22Rv1 (cell line): ENCODE results near the gene ATP1B2.

Source experiments
- ZFX ChIP-seq: fragments of 450-650 bp; IDR thresholded peaks from 2 replicates; pipeline ENCODE4 v1.6.1; 2017; ENCODE audit warnings: antibody characterized with exemption, borderline replicate concordance
- TF ChIP-seq, protein P1 (sequence below): fragments of 450-650 bp; IDR thresholded peaks from 2 replicates; pipeline ENCODE4 v1.5.1; 2017; ENCODE audit warnings: mild to moderate bottlenecking

- TF ChIP-seq, protein P1, sequence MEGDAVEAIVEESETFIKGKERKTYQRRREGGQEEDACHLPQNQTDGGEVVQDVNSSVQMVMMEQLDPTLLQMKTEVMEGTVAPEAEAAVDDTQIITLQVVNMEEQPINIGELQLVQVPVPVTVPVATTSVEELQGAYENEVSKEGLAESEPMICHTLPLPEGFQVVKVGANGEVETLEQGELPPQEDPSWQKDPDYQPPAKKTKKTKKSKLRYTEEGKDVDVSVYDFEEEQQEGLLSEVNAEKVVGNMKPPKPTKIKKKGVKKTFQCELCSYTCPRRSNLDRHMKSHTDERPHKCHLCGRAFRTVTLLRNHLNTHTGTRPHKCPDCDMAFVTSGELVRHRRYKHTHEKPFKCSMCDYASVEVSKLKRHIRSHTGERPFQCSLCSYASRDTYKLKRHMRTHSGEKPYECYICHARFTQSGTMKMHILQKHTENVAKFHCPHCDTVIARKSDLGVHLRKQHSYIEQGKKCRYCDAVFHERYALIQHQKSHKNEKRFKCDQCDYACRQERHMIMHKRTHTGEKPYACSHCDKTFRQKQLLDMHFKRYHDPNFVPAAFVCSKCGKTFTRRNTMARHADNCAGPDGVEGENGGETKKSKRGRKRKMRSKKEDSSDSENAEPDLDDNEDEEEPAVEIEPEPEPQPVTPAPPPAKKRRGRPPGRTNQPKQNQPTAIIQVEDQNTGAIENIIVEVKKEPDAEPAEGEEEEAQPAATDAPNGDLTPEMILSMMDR, result no peak
- TF ChIP-seq ZFX, result no peak
Observed at GRCh38 chr17:7687072-7687907, 36.6 kb downstream of the ATP1B2 start, which contains the start of gene TP53.
